A673 (cell line): ENCODE data around the gene KCNMA1.

ENCODE experiments used
- CTCF ChIP-seq: fragments of 300-800, 200-600 bp; sonication (generic); conservative IDR thresholded peaks from 2 replicates; pipeline ENCODE4 v1.5.1; 2017; ENCODE audit warnings: low read depth, mild to moderate bottlenecking, antibody characterized with exemption, low read length, moderate library complexity, mixed read lengths
- EZH2 ChIP-seq: fragments of 200-600 bp; sonication (generic); IDR thresholded peaks from 2 replicates; pipeline ENCODE4 v1.6.1; 2017; ENCODE audit warnings: borderline replicate concordance, low read depth, mild to moderate bottlenecking, mixed read lengths, antibody characterized with exemption, low read length; ENCODE audit not compliant: poor library complexity, severe bottlenecking

GRCh38 chr10:77603534-77603927 is 34.1 kb downstream of the KCNMA1 start:
- TF ChIP-seq EZH2: no peak
- TF ChIP-seq CTCF: no peak
